Measurements from ENCODE around the gene OSBPL8. TPM values are rescaled to one million over a fixed set of nuclear protein-coding genes. Genes with fewer than 3 reads are reported as not detected.
"Not testable (repeated sequence)": the region's sequence is repeated elsewhere in the genome, so short reads cannot be mapped to it uniquely, and the experiment has no call there.

The OSBPL8 gene
- total RNA-seq, 2 donors from 2014 or later = 65.5 to 78.9 TPM

- no peak for TF ChIP-seq CTCF (IDR thresholded peaks at IDR 0.05)
- DNase-seq (ENCODE audit: low spot score) = no peak
- peaks cover 0 to 6% of the 10 kb centered on the region in 2 donors for H3K4me1 ChIP-seq (ENCODE audit: control insufficient read depth in 1 of 2, low read depth in 2 of 2)
- H3K27ac ChIP-seq = no peak overlapping the region
- H3K9me3 ChIP-seq = no peaks in the 10 kb centered on the region
- H3K4me3 ChIP-seq = no peak overlapping the region
- no peaks in the 10 kb centered on the region for H3K27me3 ChIP-seq (replicated peaks; ENCODE audit: insufficient read depth)
- ATAC-seq (ENCODE audit: insufficient number of reproducible peaks, low FRiP score, low read depth) = no peak
- H3K36me3 ChIP-seq = no peaks in the 10 kb centered on the region
These were observed 218.7 kb downstream of the OSBPL8 start for GRCh38 chr12:76340680-76341435.

- H3K4me1 ChIP-seq (ENCODE audit: control insufficient read depth in 1 of 2, low read depth in 2 of 2) = no peaks in the 10 kb centered on the region
- H3K36me3 ChIP-seq = no peaks in the 10 kb centered on the region
- no peak overlapping the region for H3K4me3 ChIP-seq
- no peaks in the 10 kb centered on the region for H3K27me3 ChIP-seq (replicated peaks; ENCODE audit: insufficient read depth)
- TF ChIP-seq CTCF (IDR thresholded peaks at IDR 0.05) = no peak
- no peak overlapping the region for H3K27ac ChIP-seq
- H3K9me3 ChIP-seq = no peaks in the 10 kb centered on the region
- DNase-seq (ENCODE audit: low spot score) (no peak), ATAC-seq (ENCODE audit: insufficient number of reproducible peaks, low FRiP score, low read depth) (no peak)
These were observed 222.0 kb downstream of the OSBPL8 start for GRCh38 chr12:76337583-76337982.

- no peak for TF ChIP-seq CTCF (IDR thresholded peaks at IDR 0.05)
- Histone ChIP-seq H3K4me1 (ENCODE audit: control insufficient read depth in 1 of 2, low read depth in 2 of 2) (no peaks in the 10 kb centered on the region), H3K36me3 (no peaks in the 10 kb centered on the region), H3K4me3 (no peak overlapping the region), H3K27ac (no peak overlapping the region), H3K27me3 (replicated peaks; ENCODE audit: insufficient read depth) (no peaks in the 10 kb centered on the region), H3K9me3 (no peaks in the 10 kb centered on the region)
- ATAC-seq (ENCODE audit: insufficient number of reproducible peaks, low FRiP score, low read depth) = no peak
- DNase-seq (ENCODE audit: low spot score) = no peak
These were observed 227.0 kb downstream of the OSBPL8 start for GRCh38 chr12:76332606-76333005.

- Histone ChIP-seq H3K27ac (no peak overlapping the region), H3K4me1 (ENCODE audit: control insufficient read depth in 1 of 2, low read depth in 2 of 2) (no peaks in the 10 kb centered on the region), H3K9me3 (no peaks in the 10 kb centered on the region), H3K4me3 (no peak overlapping the region), H3K36me3 (no peaks in the 10 kb centered on the region), H3K27me3 (replicated peaks; ENCODE audit: insufficient read depth) (no peaks in the 10 kb centered on the region)
- DNase-seq (ENCODE audit: low spot score) (no peak), ATAC-seq (ENCODE audit: insufficient number of reproducible peaks, low FRiP score, low read depth) (no peak)
- TF ChIP-seq CTCF (IDR thresholded peaks at IDR 0.05) = no peak
These were observed 230.0 kb downstream of the OSBPL8 start for GRCh38 chr12:76329606-76330005.

GRCh38 chr12:76329159-76329558 is 230.4 kb downstream of the OSBPL8 start:
- no peaks in the 10 kb centered on the region for H3K9me3 ChIP-seq
- H3K4me1 ChIP-seq (ENCODE audit: control insufficient read depth in 1 of 2, low read depth in 2 of 2) = no peaks in the 10 kb centered on the region
- TF ChIP-seq CTCF (IDR thresholded peaks at IDR 0.05) = no peak
- ATAC-seq (ENCODE audit: insufficient number of reproducible peaks, low FRiP score, low read depth) (no peak), DNase-seq (ENCODE audit: low spot score) (no peak)
- no peak overlapping the region for H3K27ac ChIP-seq
- no peaks in the 10 kb centered on the region for H3K36me3 ChIP-seq
- no peak overlapping the region for H3K4me3 ChIP-seq
- H3K27me3 ChIP-seq (replicated peaks; ENCODE audit: insufficient read depth) = no peaks in the 10 kb centered on the region

GRCh38 chr12:76319595-76320319 is 239.8 kb downstream of the OSBPL8 start:
- DNase-seq (ENCODE audit: low spot score) = not testable (repeated sequence)

More at GRCh38 chr12:76319595-76320319, 239.8 kb downstream of the OSBPL8 start:
- H3K27ac ChIP-seq; ATAC-seq (ENCODE audit: insufficient number of reproducible peaks, low FRiP score, low read depth); H3K27me3 ChIP-seq (replicated peaks; ENCODE audit: insufficient read depth); H3K36me3 ChIP-seq; H3K4me3 ChIP-seq; H3K4me1 ChIP-seq (ENCODE audit: control insufficient read depth in 1 of 2, low read depth in 2 of 2); H3K9me3 ChIP-seq: not testable (repeated sequence)
